ENCODE results near the gene CLIP4.

- TF ChIP-seq RELA (IDR thresholded peaks at IDR 0.05; ENCODE audit: borderline replicate concordance, partially characterized antibody) (no peak), HDAC2 (IDR thresholded peaks at IDR 0.05) (no peak), CREM (IDR thresholded peaks at IDR 0.05; ENCODE audit: low read depth) (no peak), SRF (IDR thresholded peaks at IDR 0.05; ENCODE audit: low read depth in 2 of 2, low read length in 2 of 2) (no peak)
- TF ChIP-seq, protein P1, sequence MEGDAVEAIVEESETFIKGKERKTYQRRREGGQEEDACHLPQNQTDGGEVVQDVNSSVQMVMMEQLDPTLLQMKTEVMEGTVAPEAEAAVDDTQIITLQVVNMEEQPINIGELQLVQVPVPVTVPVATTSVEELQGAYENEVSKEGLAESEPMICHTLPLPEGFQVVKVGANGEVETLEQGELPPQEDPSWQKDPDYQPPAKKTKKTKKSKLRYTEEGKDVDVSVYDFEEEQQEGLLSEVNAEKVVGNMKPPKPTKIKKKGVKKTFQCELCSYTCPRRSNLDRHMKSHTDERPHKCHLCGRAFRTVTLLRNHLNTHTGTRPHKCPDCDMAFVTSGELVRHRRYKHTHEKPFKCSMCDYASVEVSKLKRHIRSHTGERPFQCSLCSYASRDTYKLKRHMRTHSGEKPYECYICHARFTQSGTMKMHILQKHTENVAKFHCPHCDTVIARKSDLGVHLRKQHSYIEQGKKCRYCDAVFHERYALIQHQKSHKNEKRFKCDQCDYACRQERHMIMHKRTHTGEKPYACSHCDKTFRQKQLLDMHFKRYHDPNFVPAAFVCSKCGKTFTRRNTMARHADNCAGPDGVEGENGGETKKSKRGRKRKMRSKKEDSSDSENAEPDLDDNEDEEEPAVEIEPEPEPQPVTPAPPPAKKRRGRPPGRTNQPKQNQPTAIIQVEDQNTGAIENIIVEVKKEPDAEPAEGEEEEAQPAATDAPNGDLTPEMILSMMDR (IDR thresholded peaks at IDR 0.05 in 2 of 3, conservative IDR thresholded peaks at IDR 0.05 in 1 of 3; ENCODE audit: control insufficient read depth in 2 of 3, extremely low read depth in 1 of 3, insufficient read depth in 1 of 3, low read depth in 3 of 3, low read length in 3 of 3), result no peak
These were observed 77.9 kb downstream of the CLIP4 start for GRCh38 chr2:29193111-29193510.

Measured in GM12878 (cell line).